HCT116 (cell line): Measurements from ENCODE around the gene ETNK1. TPM values are rescaled to one million over a fixed set of nuclear protein-coding genes. Genes with fewer than 3 reads are reported as not detected.

Experiments used
- ATAC-seq: fragments of 200-7000 bp; cut with Tn5 transposase; 2 replicates; pipeline ENCODE4 v1.9.1; 2020; ENCODE audit warnings: mild to moderate bottlenecking, moderate library complexity
- BruUV-seq: library from RNA; stranded (reverse); fragments of 400-500 nt; replicated peaks from 2 replicates; lab custom pipeline; 2021; lab: Mats Ljungman, UMichigan
- CTCF ChIA-PET: fragments of 300-600 bp; sonication (Branson Sonifier 250); formaldehyde crosslinking; loops from one replicate; lab custom pipeline; 2021; ENCODE audit warnings: antibody characterized with exemption; lab: Charles Lee
- POLR2A ChIA-PET: fragments of 300-600, 350-600 bp; sonication (Branson Sonifier 250); formaldehyde crosslinking; loops from one replicate; lab custom pipeline; 2021; ENCODE audit warnings: antibody characterized with exemption; lab: Charles Lee
- RAD21 ChIA-PET, 2 experiments: fragments of 300-600 bp; sonication (Branson Sonifier 250); formaldehyde crosslinking; loops; one replicate each; lab custom pipeline; 2023; ENCODE audit warnings: low total read pairs in 2 of 2; ENCODE audit not compliant: uncharacterized antibody in 2 of 2, unreplicated experiment in 2 of 2, low non-redundant PET in 1 of 2; lab: Charles Lee
- DNase-seq: peaks from one replicate; pipeline ENCODE4 v3.0.0-alpha.2; 2010; ENCODE audit warnings: low read depth, low spot score
- H2AFZ ChIP-seq: fragments of 200-600 bp; shearing (Covaris generic), sonication (generic); 2 replicates; pipeline ENCODE4 v1.6.1; 2017; ENCODE audit warnings: low read depth, mixed run types, mixed read lengths, antibody characterized with exemption, low read length; ENCODE audit not compliant: poor library complexity, severe bottlenecking
- H3K27ac ChIP-seq: 2 replicates; pipeline ENCODE4 v1.5.1; 2012; ENCODE audit warnings: low read depth, low read length
- H3K27me3 ChIP-seq: fragments of 200-600 bp; sonication (generic); 2 replicates; pipeline ENCODE4 v1.6.1; 2016; ENCODE audit warnings: mixed run types, low read length, mixed read lengths; ENCODE audit not compliant: insufficient read depth
- H3K36me3 ChIP-seq, 2 experiments: fragments of 200-500 bp in 1 of 2; fragments of 200-600 bp in 1 of 2; sonication (Bioruptor generic) in 1 of 2; sonication (generic) in 1 of 2; 2 replicates each; pipeline versions ENCODE4 v1.5.1 to v1.6.1; 2014 to 2016; ENCODE audit warnings: low read length in 2 of 2, inconsistent platforms in 1 of 2, mixed read lengths in 1 of 2, mixed run types in 1 of 2; ENCODE audit not compliant: insufficient read depth in 2 of 2, control insufficient read depth in 1 of 2
- H3K4me1 ChIP-seq, 2 experiments: fragments of 200-600 bp in 1 of 2; sonication (generic) in 1 of 2; 2 replicates each; pipeline versions ENCODE4 v1.5.1 to v1.6.1; 2012 to 2017; ENCODE audit warnings: low read length in 2 of 2, inconsistent platforms in 1 of 2, mild to moderate bottlenecking in 1 of 2, mixed read lengths in 1 of 2, mixed run types in 1 of 2, moderate library complexity in 1 of 2; ENCODE audit not compliant: insufficient read depth in 2 of 2, control insufficient read depth in 1 of 2
- H3K4me2 ChIP-seq: fragments of 200-600 bp; sonication (generic); 2 replicates; pipeline ENCODE4 v1.6.1; 2017; ENCODE audit warnings: mixed run types, low read length, mixed read lengths
- H3K4me3 ChIP-seq, 2 experiments: fragments of 200-600 bp in 1 of 2; sonication (generic) in 1 of 2; replicated peaks in 1 of 2; 2 replicates each; pipeline ENCODE4 v1.5.1; 2011 to 2016; ENCODE audit warnings: low read length in 2 of 2, control low read depth in 1 of 2, low read depth in 1 of 2, mild to moderate bottlenecking in 1 of 2, mixed read lengths in 1 of 2, mixed run types in 1 of 2
- H3K79me2 ChIP-seq: fragments of 200-600 bp; sonication (generic); 2 replicates; pipeline ENCODE4 v1.6.1; 2017; ENCODE audit warnings: mild to moderate bottlenecking, mixed run types, low read length, moderate library complexity, mixed read lengths; ENCODE audit not compliant: insufficient read depth
- H3K9ac ChIP-seq: fragments of 200-600 bp; sonication (generic); 2 replicates; pipeline ENCODE4 v1.6.1; 2016; ENCODE audit warnings: low read length, mixed read lengths
- H3K9me2 ChIP-seq: fragments of 200-600 bp; sonication (generic), shearing (Covaris generic); 2 replicates; pipeline ENCODE4 v1.6.1; 2017; ENCODE audit warnings: mixed run types, mild to moderate bottlenecking, moderate library complexity; ENCODE audit not compliant: insufficient read depth
- H3K9me3 ChIP-seq, 2 experiments: fragments of 200-500 bp in 1 of 2; fragments of 200-600 bp in 1 of 2; sonication (Bioruptor generic) in 1 of 2; sonication (generic) in 1 of 2; 2 replicates each; pipeline ENCODE4 v1.6.1; 2014 to 2017; ENCODE audit warnings: low read length in 2 of 2, mixed read lengths in 2 of 2, inconsistent platforms in 1 of 2, low read depth in 1 of 2, mild to moderate bottlenecking in 1 of 2, mixed run types in 1 of 2, moderate library complexity in 1 of 2; ENCODE audit not compliant: control insufficient read depth in 1 of 2, insufficient read depth in 1 of 2
- H4K20me1 ChIP-seq: fragments of 200-600 bp; sonication (generic), shearing (Covaris generic); 2 replicates; pipeline ENCODE4 v1.6.1; 2017; ENCODE audit warnings: mixed run types, mild to moderate bottlenecking, moderate library complexity; ENCODE audit not compliant: insufficient read depth
- ATF3 ChIP-seq: IDR thresholded peaks from 2 replicates; pipeline ENCODE4 v1.6.1; 2012
- CBX3 ChIP-seq: IDR thresholded peaks from 2 replicates; pipeline ENCODE4 v1.6.1; 2012; ENCODE audit warnings: low read depth
- CEBPB ChIP-seq: IDR thresholded peaks from 2 replicates; pipeline ENCODE4 v1.6.1; 2012; ENCODE audit warnings: low read depth
- CTCF ChIP-seq, 3 experiments: fragments of 200-600 bp in 1 of 3; sonication (generic) in 1 of 3; IDR thresholded peaks in 2 of 3; conservative IDR thresholded peaks in 1 of 3; 2 replicates each; pipeline ENCODE4 v1.5.1; 2012 to 2017; ENCODE audit warnings: low read depth in 2 of 3, low read length in 2 of 3, antibody characterized with exemption in 1 of 3, borderline replicate concordance in 1 of 3, control low read depth in 1 of 3, mild to moderate bottlenecking in 1 of 3, mixed read lengths in 1 of 3, mixed run types in 1 of 3, moderate library complexity in 1 of 3; ENCODE audit not compliant: insufficient read depth in 1 of 3
- EGR1 ChIP-seq: IDR thresholded peaks from 2 replicates; pipeline ENCODE4 v1.6.1; 2012; ENCODE audit warnings: low read depth
- EZH2phosphoT487 ChIP-seq: fragments of 200-600 bp; IDR thresholded peaks from 2 replicates; pipeline ENCODE4 v1.6.1; 2018; ENCODE audit warnings: antibody characterized with exemption, borderline replicate concordance
- FOSL1 ChIP-seq: IDR thresholded peaks from 2 replicates; pipeline ENCODE4 v1.6.1; 2012; ENCODE audit warnings: low read depth
- MAX ChIP-seq: IDR thresholded peaks from 2 replicates; pipeline ENCODE4 v1.6.1; 2012
- POLR2A ChIP-seq: IDR thresholded peaks from 2 replicates; pipeline ENCODE4 v1.7.0; 2011; ENCODE audit warnings: borderline replicate concordance; ENCODE audit not compliant: insufficient read depth, insufficient read length; ENCODE audit errors: extremely low read depth
- SIN3A ChIP-seq: IDR thresholded peaks from 2 replicates; pipeline ENCODE4 v1.6.1; 2012; ENCODE audit warnings: low read depth
- SP1 ChIP-seq: IDR thresholded peaks from 2 replicates; pipeline ENCODE4 v1.6.1; 2012; ENCODE audit warnings: low read depth
- SRF ChIP-seq: IDR thresholded peaks from 2 replicates; pipeline ENCODE4 v1.6.1; 2012; ENCODE audit warnings: low read depth
- TCF7L2 ChIP-seq: IDR thresholded peaks from 2 replicates; pipeline ENCODE4 v1.7.0; 2011; ENCODE audit warnings: borderline replicate concordance, inconsistent platforms; ENCODE audit not compliant: insufficient read depth, insufficient read length; ENCODE audit errors: extremely low read depth
- ZFX ChIP-seq: fragments of 450-650 bp; IDR thresholded peaks from 2 replicates; pipeline ENCODE4 v1.6.1; 2017
- ZNF274 ChIP-seq: fragments of 200-500 bp; sonication (Bioruptor generic); IDR thresholded peaks from 2 replicates; pipeline ENCODE4 v1.6.1; 2014; ENCODE audit warnings: mild to moderate bottlenecking, low read depth, low read length, inconsistent platforms
- intact Hi-C: fragments of 100-400 bp; cut with micrococcal nuclease; formaldehyde crosslinking; loops from 2 replicates; pipeline ENCODE4 v1.10.0; 2022
- total RNA-seq: library from RNA; stranded (reverse); gene quantifications from one replicate; pipeline ENCODE4 v1.2.1, GENCODE V29; 2021; ENCODE audit not compliant: unreplicated experiment

Gene ETNK1
- total RNA-seq, 1 experiment from 2014 or later, result 83.6 TPM

GRCh38 chr12:22656376-22656775 is 31.4 kb downstream of the ETNK1 start:
- H3K27ac ChIP-seq, result no peak overlapping the region
- H3K4me1 ChIP-seq, result no peaks in the 10 kb centered on the region
- RAD21 ChIA-PET, result no interaction called here
- intact Hi-C loops, result no loop called here
- H3K27me3 ChIP-seq, result no peaks in the 10 kb centered on the region
- no peak overlapping the region for H3K9ac ChIP-seq
- DNase-seq, result no peak
- peaks cover 69% of the 10 kb centered on the region for H3K79me2 ChIP-seq
- no peak overlapping the region for H3K4me3 ChIP-seq
- BruUV-seq, result no TSS peak
- TF ChIP-seq POLR2A, result no peak
- no peak for TF ChIP-seq ZNF274
- no peak for TF ChIP-seq SIN3A
- no peak for TF ChIP-seq CEBPB
- no peak for TF ChIP-seq CTCF (IDR thresholded peaks at IDR 0.05 in 2 of 3, conservative IDR thresholded peaks at IDR 0.05 in 1 of 3; ENCODE audit: borderline replicate concordance in 1 of 3, insufficient read depth in 1 of 3, low read depth in 2 of 3, low read length in 2 of 3)
- TF ChIP-seq MAX, result no peak
- TF ChIP-seq FOSL1, result no peak
- no peak for TF ChIP-seq EGR1
- no peak for TF ChIP-seq ATF3
- no peak for TF ChIP-seq SP1
- no peak for TF ChIP-seq SRF
- TF ChIP-seq ZFX, result no peak
- no peak for TF ChIP-seq CBX3
- no peak for TF ChIP-seq EZH2phosphoT487
- no peak for TF ChIP-seq TCF7L2
- TF ChIP-seq, all 23 proteins: peak for 0
- no peak overlapping the region for H3K4me2 ChIP-seq
- CTCF ChIA-PET, result no interaction called here
- H3K9me2 ChIP-seq, result no peaks in the 10 kb centered on the region
- H3K36me3 ChIP-seq, result peaks cover 0 to 6% of the 10 kb centered on the region in 2 experiments; a peak in 1 of 4 replicates
- no peak for ATAC-seq
- peaks cover 8% of the 10 kb centered on the region; the same call in 1 of the 2 replicates for H4K20me1 ChIP-seq
- no peak overlapping the region for H2AFZ ChIP-seq
- POLR2A ChIA-PET, result no interaction called here
- no peaks in the 10 kb centered on the region for H3K9me3 ChIP-seq
